ENCODE measurements around the gene ZNF687.
A peak's percentile ranks its signal among the peaks of the same experiment; 100 is the strongest.

GRCh38 chr1:151292207-151293030, 10.3 kb downstream of the ZNF687 start:
- TF ChIP-seq TCF7L2 (IDR thresholded peaks at IDR 0.05; ENCODE audit: low read depth, low read length), result no peak
- TF ChIP-seq CTCF (IDR thresholded peaks at IDR 0.05), result no peak
- peak; percentile 54 for TF ChIP-seq POLR2AphosphoS5 (IDR thresholded peaks at IDR 0.05; ENCODE audit: low read depth, low read length)

Data from Panc1 (cell line).